ENCODE data around the gene MRPL36.
"Not testable (repeated sequence)": the region's sequence is repeated elsewhere in the genome, so short reads cannot be mapped to it uniquely, and the experiment has no call there.

Gene MRPL36

DNA sequence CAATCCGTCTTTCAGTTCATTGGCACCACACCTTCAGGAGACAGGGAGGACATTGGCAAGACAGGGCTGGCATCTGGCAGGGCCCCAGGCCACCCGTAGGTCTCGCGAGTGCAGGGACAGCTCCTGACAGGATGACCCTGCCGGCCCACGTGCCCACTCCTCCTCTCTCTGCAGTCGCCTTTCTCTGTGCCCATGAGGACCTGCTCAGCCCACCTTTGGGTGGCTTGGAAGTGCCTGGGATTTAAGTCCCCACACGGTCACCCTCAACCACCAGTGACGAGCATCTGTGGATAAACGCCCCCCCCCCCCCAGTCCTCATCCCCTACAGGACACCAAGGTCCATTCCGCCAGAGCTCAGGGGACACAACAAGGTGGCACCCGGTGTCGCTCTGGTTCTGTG is 4.1 kb downstream of the MRPL36 start:
- no peak for DNase-seq

DNA sequence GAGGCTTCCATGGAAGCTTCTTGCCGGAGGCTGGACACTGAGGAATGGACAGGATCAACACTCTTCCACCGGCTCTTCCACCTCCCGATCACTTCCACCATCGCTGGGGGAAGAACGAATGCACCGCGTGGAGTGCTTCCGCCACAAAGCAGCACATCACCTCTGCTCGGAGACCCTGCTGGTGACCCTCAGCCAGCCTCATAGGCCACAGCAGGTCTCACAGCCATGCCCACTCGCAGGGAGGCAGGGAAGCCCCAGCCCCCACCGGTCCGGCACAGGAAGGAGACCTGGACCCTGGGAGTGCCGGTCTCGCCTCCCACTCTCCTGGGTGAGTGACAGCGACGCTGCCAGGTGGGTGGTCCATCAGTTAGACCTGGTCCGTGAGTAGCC is 4.7 kb downstream of the MRPL36 start:
- DNase-seq: no peak

DNA sequence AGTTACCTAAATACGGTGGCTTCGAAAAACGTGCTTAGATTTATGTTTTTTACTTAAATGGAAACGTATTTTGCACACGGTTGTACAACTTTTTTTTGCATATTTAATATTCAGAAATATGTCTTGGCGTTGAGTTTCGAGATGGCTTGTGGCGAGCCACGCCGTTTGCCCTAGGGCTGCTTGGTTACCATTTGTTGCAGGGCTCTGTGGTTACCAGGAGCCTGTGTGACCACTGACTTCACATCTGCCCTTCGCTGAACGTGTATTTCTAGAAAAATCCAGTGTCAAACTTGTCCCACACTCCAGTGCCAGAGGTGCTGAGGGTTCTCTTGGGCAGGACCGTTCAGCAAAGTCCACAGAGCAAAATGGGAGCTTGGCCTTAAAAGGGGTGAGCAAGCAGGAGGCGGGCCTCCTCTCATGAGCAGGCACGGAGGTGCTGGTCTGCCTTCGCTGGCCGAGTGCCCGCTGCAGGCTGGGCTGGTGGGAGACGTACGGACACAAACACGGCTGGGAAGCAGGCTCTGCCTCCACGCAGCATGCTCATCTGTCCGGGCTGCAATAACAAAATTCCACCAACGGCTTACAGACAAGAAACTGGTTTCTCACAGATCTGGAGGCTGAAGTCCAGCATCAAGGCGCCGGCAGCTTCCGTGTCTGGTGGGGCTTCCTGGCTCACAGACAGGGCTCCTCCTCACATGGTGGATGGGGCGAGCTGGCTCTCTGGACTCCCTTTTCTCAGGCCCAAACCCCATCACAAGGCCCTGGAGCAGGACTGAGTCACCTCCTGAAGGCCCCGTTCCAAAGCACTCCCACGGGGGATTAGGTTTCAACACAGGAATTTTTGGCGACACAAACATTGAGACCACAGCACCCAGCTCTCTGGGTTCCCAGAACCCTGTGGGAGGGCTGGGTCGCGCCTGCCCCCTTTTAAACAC is 5.4 kb downstream of the MRPL36 start:
- DNase-seq: no peak

DNA sequence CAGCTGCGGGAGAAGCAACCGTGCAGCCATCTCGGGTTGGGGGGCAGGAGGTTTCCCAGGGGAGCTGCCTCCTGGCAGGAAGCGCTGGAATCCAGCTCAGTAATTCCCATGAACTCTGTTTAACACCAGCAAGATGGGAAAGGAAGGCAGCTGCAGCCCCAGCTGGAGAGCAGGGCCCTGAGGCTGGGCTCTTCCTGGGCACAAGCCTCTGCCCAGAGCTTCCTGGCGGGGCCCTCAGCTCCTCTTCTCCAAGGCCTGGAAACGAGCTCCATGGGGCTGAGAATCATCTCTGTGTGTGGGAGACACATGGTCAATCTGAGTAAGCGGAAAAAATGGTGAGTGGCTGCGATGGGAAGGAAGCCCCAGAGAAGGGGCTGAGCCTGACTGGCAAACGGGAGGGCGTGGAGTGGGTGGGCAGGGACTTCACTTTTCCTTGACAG is 6.3 kb downstream of the MRPL36 start:
- no peak for DNase-seq

DNA sequence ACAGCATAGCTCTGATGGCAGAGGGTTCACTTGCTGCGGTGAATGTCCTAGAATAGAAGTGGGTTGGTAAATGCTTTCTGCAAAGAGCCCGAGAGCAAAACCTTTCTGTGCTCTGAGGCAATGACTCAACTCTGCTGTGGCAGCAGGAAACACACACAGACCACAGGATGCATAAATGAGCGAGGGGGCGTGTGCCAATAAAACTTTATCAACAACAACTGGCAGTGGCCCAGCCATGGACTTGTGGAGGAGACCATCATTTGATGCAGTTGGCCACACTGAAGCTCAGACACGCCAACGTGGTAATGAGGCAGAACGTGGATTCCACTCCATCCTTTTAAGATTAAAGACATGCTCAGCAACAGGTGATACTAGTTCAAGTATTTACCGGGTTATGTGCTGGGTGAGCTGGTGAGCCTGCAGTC is 6.8 kb downstream of the MRPL36 start:
- DNase-seq: peak; percentile 27 to 29

DNA sequence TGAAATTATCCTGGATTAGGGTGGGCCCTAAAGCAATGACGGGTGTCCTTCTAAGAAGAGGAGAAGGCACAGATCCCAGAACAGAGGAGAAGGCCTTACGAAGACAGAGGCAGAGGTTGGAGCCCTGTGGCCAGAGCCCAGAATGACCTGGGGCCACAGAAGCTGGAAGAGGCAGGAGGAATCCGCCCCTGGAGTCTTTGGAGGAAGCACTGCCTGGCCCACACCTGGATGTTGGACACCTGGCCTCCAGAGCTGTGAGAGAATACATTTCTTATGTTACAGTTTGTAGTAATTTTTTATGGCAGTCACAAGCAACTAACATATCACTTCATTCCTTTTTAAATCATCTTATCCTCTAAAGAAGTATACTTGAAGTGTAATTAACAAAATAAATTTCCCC is 8.5 kb downstream of the MRPL36 start:
- no peak for DNase-seq

DNA sequence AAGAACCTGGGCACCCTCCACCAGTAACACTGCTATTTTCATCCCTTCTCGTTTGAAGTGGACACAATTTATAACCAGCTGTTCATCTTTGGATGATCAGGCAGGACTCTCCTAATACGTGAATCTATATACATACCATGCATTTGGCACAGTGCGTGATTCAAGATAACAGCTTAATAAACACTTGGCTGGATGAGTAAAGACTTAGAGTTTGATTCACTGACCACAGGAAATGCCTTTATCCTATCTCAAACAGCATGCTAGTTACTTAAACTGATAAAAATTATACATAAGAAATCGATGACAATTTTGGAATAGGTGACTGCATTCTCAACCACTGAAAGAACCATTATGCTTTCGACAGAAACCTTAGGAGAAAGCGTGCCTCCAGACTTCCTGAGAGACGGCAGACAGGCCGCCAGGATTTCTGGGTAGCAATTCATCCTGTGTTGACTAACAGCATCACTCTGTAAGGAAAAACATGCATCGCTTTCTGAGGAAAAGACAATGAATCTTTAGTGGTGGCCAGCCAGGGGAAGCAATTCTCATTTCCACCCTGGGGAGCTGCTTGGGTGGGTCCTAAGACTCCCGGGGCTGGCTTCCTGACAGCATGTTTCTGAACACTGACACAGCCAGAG is 9.7 kb downstream of the MRPL36 start:
- no peak for DNase-seq

DNA sequence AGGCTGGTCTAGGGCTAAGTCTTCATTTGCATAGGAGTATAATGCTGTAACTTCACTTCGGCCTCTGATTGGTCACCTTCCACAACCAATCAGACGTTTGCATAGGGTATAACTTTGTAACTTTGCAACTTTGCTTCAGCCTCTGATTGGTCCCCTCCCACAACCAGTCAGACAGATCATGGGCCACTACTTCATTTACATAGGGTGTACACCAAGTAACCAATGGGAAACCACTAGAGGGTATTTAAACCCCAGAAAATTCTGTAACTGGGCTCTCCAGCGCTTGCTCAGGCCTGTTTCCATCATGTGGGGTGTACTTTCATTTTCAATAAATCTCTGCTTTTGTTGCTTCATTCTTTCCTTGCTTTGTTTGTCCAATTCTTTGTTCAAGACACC is 10.2 kb downstream of the MRPL36 start:
- not testable (repeated sequence) for DNase-seq

DNA sequence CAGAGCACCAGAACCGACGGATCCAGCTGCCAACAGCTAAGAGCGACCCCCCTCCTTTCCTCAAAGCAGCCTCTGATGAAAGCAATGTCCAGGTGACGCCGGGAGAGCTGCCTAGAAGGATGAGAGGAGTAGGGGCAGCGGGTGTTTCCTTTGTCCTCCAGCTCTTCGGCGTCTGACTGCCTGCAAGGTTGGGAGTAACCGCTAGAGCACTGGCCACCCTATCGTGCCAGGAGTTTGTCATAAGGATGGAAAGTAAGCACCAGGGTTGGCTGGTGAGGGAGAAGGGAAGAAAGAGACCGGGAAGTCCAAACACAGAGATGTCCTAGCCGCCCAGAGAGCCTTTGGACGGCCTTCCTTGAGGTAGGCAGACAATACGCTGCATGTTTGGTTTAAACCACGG is 10.8 kb downstream of the MRPL36 start:
- no peak for DNase-seq

DNA sequence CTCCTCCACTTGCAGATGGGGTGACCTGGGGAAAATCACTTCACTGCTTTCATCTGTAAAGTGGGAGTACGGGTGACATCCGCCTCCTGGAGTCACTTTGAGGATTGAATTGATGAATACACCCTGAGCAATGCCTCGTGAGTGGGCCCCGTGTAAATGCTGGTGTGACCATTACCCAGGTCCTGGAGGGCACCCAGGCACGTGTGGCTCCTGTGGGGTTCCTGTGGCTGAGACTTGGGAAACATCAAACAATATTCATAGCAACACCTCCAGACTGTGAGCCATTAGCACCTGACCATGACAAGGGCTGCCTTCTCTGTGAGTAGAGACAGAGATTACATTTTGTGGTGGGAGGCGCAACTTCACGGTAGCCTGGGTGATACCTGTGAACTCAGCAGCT is 11.4 kb downstream of the MRPL36 start:
- no peak for DNase-seq

DNA sequence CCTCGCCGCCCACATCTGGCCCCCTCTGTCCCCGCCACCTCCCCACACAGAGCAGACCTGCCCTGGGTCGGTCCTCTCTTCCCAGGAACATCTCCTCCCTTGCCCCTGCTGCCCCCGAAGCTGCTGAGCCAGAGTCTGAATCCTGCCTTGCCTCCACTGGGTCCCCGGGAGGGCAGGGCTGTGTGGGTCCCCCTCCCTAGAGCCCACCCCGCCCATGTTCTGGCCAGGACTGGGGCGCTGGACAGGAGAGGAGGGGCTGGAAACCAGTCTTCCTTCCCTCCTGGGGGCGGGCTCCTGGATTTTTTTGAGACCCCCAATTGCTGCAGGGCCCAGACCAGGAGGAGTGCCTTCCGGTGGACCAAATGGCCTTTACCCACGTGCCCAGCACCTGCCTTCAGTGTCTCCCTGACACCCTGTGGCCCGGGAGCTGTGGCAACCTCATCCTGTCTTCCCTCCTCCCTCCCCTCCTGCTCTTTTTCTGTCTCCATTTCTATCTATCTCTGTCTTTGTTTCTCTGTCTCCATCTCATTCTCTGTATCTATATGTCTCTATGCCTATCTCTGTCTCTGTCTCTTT is 12.1 kb downstream of the MRPL36 start:
- no peak for DNase-seq

DNA sequence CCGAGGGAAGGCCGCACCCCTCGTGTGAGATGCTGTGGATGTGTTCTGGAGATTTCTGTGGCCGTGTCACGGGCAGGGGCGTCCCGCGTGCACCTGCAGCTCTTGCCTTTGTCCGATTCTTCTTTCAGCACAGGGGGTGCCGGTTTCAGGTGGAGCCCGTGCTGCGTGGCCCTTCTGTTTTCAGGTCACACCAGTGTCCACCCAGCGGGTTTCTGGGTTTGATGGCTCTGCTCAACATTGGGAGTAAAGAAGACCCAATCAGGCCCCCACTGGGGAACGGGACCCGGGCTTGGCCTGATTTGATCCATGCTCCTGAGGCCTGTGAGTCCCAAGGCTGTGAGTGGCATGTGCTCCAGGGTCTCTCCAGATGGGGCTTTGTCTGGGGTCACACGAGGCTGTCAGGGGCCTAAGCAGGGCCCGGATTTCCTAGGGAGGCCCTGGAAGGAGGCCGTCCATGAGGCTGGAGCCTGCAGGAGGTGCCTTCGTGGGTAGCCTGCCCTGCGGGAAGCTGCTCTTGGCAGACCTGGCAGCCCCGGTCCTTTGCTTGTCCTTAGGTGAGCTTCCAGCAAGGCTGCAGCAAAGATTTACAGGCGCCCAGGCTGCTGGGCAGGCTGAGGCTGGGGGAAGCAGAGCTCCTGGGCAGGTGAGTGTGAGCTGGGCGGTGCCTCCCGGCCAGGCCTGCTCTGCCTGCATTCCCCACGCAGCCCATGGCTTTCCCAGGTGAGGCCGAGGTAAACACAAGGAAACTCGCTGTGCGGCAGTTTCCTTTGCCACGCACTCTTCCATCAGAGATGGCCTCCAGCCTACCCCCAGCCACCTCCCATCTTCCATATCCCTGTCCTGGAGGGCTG is 12.8 kb downstream of the MRPL36 start:
- no peak for DNase-seq

DNA sequence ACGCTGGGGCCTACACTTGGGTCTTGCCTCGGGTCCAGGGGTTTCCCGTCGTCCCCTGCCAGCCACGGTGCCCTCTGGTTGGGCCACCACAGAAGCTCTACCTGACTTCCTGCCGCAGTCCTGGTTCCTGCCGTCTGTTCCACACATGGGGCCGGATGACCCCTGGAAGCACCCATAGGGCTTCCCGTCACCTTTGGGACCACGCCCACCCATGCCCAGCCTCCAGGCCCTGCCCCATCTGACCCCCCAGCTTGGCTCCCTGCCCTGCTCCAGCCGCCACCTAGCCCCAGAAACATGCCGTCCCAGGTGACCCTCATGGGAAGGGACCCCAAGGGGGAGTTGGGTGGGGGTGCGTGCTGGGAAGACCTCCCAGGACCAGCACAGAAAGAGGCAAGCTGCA is 13.7 kb downstream of the MRPL36 start:
- no peak for DNase-seq

DNA sequence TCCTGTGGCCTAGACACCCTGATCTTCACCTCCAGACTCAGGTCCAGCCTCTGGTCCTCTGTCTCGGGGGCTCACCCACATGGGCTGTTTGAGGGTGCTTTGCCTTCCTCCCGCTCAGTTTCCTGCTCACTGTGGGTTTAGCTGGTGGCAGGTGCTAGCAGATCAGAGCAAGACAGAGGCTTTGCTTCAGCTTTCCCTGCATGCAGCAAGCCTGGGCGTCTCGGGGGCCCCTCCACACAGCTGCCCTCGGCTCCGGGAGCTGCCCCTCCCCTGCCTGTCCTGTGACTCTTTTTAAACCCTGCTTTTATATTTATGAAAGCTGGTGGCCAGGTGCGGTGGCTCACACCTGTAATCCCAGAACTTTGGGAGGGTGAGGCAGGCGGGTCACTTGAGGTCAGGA is 14.6 kb downstream of the MRPL36 start:
- DNase-seq: no peak

DNA sequence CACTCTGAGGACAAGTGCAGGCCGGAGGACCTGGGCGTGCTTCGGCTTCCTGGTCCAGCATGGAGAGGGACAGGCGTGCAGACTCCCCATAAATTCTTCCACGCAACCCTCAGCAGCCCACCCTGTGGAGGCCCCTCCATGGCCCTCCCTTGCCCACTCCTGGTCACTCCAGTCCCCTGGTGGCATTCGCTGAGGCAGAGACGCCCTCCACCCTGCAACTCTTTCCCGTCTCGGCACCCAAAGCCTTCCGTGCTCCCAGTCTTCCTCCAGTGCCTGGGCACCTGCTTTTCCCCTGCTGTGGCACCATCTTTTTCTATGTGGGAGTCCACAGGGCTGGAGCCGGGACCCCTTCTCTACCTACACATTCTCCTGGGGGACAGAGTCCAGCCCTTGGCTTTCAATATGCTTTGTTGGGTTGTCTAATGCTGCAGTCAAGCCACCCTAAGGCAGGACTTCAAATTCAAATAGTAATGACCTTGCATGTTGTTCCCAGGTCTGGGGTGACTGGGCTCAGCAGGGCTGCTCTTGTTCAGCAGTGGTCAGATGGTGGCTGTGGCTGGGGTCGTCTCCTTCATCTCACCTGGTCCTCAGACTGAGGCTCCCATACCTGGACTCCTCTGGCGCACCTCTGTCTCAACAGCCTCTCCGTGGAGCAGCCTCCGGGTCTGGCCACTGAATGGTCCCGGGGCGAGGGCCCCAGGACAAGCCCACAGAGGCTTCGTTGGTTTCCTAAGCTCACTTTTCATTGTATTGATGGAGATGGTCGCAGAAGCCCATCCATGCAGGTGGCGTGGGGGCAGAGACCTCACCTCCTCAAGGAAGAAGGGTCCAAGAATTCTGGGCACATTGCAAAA is 15.2 kb downstream of the MRPL36 start:
- DNase-seq: no peak

DNA sequence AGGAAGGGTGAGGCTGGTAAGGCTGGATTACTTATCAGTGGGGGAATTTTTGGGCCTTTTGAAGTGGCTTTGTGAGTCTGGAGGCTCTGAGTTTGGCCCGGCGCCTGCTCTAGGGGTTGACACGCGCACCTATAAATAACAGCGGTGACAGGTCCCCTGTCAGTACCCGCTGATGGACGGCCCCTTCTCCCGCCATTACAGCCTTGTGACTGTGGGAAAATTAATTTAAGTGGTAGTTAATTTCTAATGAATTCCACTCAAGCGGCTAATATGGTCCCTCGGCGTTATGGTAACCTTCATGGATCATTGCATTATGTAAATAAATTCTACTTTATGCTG is 16.5 kb downstream of the MRPL36 start:
- no peak for DNase-seq

DNA sequence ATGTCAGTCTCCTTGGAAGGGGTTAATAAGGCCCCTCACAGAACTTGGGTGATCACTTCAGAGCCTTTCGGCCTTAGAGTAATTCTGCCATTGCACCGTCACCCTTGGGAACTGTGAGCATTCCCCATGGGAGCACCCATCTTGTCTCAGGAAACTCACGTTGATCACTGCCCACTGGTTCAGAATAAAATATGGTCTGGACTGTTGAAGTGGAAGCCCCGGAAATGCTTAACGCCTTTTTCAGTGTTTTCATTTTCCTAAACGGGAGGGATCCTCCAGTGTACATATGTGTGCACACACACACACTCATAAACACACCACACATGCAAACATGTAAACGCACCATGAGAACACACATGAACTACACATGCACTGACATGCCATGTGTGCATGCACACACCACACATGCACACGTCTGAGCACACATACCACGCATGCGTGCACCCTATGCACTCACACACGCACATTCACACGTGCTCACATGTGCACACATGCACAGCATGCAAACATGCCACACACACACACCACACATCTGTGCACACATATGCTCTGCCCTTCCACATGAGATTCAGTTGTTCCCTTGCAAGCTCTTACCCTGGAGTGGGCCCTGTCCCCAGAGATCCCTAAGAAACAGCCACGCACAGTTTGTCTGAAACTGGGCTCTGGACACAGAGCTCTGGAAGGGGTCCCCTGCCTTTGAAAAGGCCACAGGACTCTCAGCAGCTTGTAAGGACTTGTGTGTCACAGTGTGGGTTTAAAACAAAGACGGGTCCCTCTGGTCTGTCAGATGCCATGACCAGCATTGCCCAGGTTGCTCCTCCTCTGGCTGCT is 17.0 kb downstream of the MRPL36 start:
- no peak for DNase-seq

DNA sequence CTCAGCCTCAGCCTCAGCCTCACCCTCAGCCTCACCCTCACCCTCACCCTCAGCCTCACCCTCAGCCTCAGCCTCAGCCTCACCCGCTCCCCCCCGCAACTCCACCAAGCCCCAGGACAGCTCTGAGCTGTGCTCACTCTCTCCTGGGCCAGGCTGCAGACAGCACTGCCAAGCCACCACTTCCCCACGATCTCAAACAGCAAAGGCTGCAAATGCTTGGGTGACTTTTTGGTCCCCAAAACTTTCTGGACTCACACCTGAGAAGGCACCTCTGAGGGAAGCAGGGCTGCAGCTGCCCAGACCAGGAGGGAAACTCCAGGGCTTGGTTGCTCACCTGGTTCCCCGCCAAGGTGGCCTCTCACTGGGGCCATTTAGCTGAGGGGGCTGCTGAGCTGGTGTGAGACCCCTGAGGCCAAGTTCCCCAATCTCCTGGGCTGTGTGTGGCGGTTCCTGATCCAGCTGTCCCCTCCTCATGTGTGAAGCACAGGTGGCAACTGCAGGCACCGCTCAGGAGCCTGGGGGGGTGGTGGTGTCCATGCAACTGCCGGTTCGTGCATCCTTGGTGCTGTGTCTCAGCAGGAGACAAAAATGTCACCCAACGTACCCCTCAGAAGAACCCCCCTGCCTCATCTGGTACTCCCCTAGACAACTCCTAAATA is 17.8 kb downstream of the MRPL36 start:
- no peak for DNase-seq

DNA sequence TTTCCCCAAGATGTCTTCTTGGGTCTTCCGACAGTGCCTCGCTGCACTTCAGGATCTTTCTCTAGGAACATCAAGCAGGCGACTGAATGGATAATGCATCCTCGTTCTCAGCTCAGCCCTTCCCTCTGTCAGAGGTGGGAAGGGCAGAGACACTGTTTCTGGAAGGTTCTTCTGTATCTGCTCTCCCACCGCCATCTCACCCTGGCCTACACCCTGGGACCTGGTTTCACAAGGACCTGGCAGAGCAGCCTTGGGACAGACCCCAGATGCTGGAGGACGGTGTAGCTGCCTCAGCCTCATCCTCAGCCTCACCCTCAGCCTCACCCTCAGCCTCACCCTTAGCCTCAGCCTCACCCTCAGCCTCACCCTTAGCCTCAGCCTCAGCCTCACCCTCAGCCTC is 18.5 kb downstream of the MRPL36 start:
- DNase-seq: no peak

DNA sequence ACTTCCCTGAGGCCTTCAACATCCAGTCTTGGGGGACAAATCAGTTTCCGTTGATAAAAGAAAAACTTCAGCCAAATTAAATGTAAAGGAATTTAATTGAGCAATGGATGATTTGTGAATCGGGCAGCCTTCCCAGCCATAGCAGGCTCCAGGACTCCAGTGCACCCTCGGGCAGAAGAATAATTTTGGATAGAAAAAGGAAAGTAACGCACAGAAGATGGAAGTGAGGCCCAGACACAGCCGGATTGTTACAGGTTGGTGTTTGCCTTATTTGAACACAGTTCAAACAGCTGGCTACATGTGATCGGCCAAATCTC is 19.1 kb downstream of the MRPL36 start:
- no peak for DNase-seq

All from NCI-H187 (cell line).